Retina (tissue), 1 donor: Measurements from ENCODE around the gene SIGLEC12.
"Not testable (repeated sequence)": the region's sequence is repeated elsewhere in the genome, so short reads cannot be mapped to it uniquely, and the experiment has no call there.

Experiments used
- DNase-seq: peaks from one replicate; pipeline ENCODE4 v3.0.0-alpha.2; 2016

The SIGLEC12 gene

DNA sequence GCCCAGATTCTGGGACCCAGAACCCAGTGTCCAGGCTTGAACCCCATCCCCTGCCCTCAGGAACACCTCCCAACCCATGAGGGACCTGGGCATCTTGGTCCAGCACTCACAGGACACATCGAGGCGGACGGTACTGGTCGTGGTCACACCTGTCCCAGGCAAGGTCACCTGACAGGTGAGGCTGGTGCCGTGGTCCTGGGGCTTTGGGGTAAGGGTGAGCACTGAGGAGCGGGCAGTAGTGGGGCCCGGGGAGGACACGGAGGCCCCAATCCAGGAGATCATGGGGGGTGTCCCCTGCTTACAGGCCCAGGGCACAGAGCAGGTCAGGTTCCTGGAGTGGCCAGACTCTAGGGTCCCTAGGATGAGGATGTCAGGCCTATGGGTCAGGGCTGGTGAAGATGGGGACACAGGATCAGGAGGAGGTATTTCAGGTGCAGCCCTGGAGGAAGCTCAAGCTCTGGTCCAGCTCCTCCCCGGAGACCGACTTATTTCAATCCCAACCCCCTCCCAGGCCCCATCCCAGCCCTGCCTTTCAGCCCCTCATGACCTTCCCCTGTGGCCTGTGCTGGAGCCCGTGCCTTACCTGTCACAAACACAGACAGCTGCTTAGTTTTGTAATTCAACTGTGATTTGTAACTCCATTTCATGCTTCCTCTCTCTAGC, 44.1 kb downstream of the SIGLEC12 start:
- DNase-seq = no peak

- DNase-seq = no peak
Measured at GRCh38 chr19:51456541-51457290, 44.9 kb downstream of the SIGLEC12 start.

DNA sequence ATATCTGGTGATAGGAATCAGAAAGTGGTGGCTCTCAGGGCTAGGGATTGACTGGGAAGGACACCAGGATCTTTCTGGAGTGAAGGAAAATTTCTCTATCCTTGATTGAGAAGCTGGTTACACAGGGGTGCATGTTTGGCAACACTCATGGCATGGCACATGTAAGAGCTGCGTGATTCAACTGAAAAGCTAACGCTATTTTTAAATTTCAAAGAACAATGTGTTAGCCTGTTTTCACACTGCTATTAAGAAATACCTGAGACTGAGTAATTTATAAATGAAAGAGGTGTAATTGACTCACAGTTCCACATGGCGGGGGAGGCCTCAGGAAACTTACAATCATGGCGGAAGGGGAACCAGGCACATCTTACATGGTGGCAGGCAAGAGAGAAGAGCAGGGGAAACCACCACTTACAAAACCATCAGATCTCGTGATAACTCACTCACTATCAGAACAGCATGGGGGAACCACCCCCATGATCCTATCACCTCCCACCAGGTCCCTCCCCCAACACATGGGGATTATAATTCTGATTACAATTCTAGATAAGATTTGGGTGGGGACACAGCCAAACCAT, 50.8 kb downstream of the SIGLEC12 start:
- no peak for DNase-seq

GRCh38 chr19:51448411-51449016, 53.1 kb downstream of the SIGLEC12 start:
- DNase-seq = no peak

- DNase-seq = no peak
Measured at GRCh38 chr19:51448011-51448410, 53.6 kb downstream of the SIGLEC12 start.

DNA sequence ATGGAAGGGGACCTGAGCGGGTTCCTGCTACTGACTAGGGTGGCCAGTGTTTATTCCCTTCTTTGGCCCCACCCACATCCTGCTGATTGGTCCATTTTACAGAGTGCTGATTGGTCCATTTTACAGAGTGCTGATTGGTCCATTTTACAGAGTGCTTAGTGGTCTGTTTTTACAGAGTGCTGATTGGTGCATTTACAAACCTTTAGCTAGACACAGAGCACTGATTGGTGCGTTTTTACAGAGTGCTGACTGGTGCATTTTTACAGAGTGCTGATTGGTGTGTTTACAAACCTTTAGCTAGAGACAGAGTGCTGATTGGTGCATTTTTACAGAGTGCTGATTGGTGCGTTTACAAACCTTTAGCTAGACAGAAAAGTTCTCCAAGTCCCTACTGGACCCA, 54.1 kb downstream of the SIGLEC12 start:
- not testable (repeated sequence) for DNase-seq

DNA sequence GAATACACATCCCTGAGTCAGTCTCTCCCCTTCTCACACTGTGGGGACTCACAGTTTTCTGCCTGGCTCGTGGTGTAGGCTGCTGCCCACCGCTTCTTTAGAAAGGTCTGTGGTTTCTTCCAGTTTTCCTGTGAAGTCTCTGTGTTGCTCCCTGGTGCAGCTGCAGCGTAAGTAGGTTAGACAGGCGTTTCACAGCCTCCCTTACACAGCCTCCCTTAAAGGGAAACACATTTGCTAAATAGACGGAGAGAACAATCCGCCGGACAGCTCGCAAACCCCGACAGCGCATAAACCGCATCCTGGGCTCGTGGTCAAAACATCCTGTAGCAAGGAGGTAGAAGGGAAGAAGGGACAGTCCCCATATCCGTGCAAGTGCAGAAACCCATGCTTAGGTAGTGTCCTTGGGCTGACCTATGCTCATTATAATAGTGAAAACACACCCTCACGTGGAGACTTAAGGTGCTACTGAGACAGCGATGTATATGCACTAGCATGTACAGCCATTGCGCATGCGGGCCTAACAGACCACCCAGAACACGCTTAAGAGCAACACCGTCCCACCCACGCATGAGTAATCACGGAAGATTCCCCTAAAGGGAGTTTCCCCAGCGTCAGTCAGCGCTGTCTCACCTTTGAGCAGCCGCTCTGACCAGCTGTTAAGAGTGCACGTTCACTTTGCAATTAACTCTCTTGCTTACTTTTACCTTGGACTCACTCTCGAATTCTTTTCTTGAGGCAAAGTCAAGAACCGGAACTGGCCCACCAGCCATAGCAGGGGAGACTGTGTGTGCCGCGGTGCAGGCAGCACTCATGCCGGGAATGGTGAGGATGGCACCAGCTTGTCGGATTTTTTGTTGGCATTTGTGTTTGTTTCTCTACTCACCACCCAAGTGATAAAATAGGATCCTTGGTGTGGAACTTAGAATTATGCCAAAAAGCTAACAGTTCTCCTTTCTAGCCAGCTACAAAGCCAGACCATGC, 59.9 kb downstream of the SIGLEC12 start:
- DNase-seq = no peak
